ENCODE data around the gene VIPR1. TPM values are rescaled to one million over a fixed set of nuclear protein-coding genes. Genes with fewer than 3 reads are reported as not detected.

Gene VIPR1
- total and polyA plus RNA-seq, 2 donors from 2014 or later: 4.9 to 5.3 TPM

DNA sequence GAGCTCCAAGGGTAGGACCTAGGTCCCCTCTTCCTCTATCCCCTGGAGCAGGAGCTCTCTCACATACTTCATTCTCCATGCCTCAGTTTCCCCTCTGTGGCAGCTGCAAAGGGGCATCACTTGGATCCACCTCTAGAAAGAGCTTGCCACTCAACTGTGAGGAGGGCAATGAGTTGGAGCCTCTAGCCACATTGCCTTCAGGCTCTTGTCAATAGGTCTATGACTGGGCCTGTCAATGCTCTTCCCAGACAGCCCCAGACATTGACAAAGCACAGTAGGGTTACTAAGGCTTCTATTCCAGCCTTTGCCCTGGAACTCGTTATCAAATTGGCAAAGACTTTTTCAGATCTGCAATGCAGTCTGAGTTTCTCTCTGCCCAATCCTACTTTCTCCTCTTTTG is 4.4 kb upstream of the VIPR1 start:
- H3K27ac ChIP-seq (ENCODE audit: low read depth in 2 of 2, low read length in 2 of 2): no peak overlapping the region
- FAIRE-seq: no peak
- DNase-seq: peak in 2 of 5 donors; percentile 1 to 5
- intact Hi-C loops (cut with DNase I): no loop called here
- H3K9ac ChIP-seq (ENCODE audit: low read length in 3 of 3): no peak overlapping the region
- H3K9me3 ChIP-seq (ENCODE audit: control insufficient read depth in 2 of 3, insufficient read depth in 1 of 3, low read length in 3 of 3): no peaks in the 10 kb centered on the region
- H3K27me3 ChIP-seq (ENCODE audit: control insufficient read depth, insufficient read depth, low read length): peaks cover 7% of the 10 kb centered on the region
- no peak overlapping the region for H3K4me3 ChIP-seq (ENCODE audit: low read length in 3 of 3)
- no peaks in the 10 kb centered on the region for H3K36me3 ChIP-seq (ENCODE audit: control insufficient read depth in 2 of 3, insufficient read depth in 3 of 3, low read length in 3 of 3)
- peaks cover 0 to 11% (median 0%) of the 10 kb centered on the region in 3 donors for H3K4me1 ChIP-seq (ENCODE audit: control insufficient read depth in 2 of 3, insufficient read depth in 2 of 3, low read depth in 1 of 3, low read length in 3 of 3)
- TF ChIP-seq, protein P1, sequence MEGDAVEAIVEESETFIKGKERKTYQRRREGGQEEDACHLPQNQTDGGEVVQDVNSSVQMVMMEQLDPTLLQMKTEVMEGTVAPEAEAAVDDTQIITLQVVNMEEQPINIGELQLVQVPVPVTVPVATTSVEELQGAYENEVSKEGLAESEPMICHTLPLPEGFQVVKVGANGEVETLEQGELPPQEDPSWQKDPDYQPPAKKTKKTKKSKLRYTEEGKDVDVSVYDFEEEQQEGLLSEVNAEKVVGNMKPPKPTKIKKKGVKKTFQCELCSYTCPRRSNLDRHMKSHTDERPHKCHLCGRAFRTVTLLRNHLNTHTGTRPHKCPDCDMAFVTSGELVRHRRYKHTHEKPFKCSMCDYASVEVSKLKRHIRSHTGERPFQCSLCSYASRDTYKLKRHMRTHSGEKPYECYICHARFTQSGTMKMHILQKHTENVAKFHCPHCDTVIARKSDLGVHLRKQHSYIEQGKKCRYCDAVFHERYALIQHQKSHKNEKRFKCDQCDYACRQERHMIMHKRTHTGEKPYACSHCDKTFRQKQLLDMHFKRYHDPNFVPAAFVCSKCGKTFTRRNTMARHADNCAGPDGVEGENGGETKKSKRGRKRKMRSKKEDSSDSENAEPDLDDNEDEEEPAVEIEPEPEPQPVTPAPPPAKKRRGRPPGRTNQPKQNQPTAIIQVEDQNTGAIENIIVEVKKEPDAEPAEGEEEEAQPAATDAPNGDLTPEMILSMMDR (IDR thresholded peaks at IDR 0.05; ENCODE audit: borderline replicate concordance, extremely low read depth, insufficient read depth): no peak

DNA sequence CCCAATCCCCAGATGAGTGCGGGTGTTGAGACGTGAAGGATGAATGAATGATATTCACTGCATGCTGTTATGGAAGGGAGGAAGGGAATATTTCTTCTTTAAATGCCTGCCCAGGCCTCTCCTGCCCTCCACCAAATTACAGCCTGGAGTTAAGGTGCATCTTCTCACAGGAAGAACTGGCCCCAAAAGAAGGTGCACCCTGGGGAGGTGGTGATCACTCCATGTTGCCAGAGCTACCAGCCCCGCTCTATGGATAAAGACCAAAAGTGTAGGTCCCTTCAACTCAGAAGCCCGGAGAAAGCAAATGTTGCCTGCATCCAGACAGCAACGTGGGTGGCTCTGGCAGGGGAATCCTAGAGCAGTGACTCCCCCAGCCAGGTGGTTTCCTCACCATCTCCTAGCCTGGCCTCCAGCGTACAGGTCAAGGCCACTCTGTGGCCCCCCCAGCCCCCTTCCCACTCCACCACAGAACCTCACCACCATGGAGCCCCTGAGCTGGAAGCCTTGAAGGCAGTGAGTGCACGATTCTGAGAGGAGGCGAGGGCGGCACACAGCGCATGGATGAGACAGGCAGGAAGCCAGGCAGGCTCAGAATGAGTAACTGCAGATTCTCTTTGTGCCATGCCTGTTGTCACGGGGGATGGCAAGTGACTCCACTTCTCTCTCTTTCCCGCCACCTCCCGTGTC is 3.5 kb upstream of the VIPR1 start:
- intact Hi-C loops (cut with DNase I): no loop called here
- H3K4me1 ChIP-seq (ENCODE audit: control insufficient read depth in 2 of 3, insufficient read depth in 2 of 3, low read depth in 1 of 3, low read length in 3 of 3): peaks cover 0 to 11% (median 0%) of the 10 kb centered on the region in 3 donors
- peak in 2 of 5 donors; percentile 5 to 31 for DNase-seq

DNA sequence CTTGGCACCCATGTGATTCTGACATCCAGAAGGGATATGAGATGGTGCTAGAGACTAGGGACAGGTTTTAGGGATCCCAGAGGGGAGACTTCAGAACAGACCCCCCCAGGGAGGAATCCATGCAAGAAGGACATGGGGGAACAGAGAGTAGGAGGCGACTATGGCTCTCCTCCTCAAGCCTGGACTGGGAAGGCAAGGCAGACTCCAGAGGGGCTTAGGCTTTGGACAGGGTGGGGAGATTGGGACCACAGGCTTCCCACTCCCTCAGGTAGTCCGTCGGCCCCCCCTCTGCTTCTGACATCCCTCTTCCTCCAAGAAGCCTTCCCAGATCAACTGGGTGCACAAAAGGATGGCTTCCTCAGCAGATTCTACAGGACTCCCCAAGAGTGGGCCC is 3.0 kb upstream of the VIPR1 start:
- Histone ChIP-seq H3K9ac (ENCODE audit: low read length in 3 of 3) (no peak overlapping the region), H3K9me3 (ENCODE audit: control insufficient read depth in 2 of 3, insufficient read depth in 1 of 3, low read length in 3 of 3) (no peaks in the 10 kb centered on the region), H3K36me3 (ENCODE audit: control insufficient read depth in 2 of 3, insufficient read depth in 3 of 3, low read length in 3 of 3) (no peaks in the 10 kb centered on the region), H3K4me3 (ENCODE audit: low read length in 3 of 3) (no peak overlapping the region), H3K27ac (ENCODE audit: low read depth in 2 of 2, low read length in 2 of 2) (no peak overlapping the region), H3K4me1 (ENCODE audit: control insufficient read depth in 2 of 3, insufficient read depth in 2 of 3, low read depth in 1 of 3, low read length in 3 of 3) (peaks cover 0 to 11% (median 0%) of the 10 kb centered on the region in 3 donors), H3K27me3 (ENCODE audit: control insufficient read depth, insufficient read depth, low read length) (peaks cover 7% of the 10 kb centered on the region)
- FAIRE-seq (no peak), DNase-seq (peak in 1 of 5 donors; percentile 20)
- TF ChIP-seq, protein P1 (IDR thresholded peaks at IDR 0.05; ENCODE audit: borderline replicate concordance, extremely low read depth, insufficient read depth): no peak
- intact Hi-C loops (cut with DNase I): no loop called here

More for the DNA sequence above, 3.5 kb upstream of the VIPR1 start:
- TF ChIP-seq, protein P1 (IDR thresholded peaks at IDR 0.05; ENCODE audit: borderline replicate concordance, extremely low read depth, insufficient read depth): no peak
- Histone ChIP-seq H3K4me3 (ENCODE audit: low read length in 3 of 3) (no peak overlapping the region), H3K36me3 (ENCODE audit: control insufficient read depth in 2 of 3, insufficient read depth in 3 of 3, low read length in 3 of 3) (no peaks in the 10 kb centered on the region), H3K27ac (ENCODE audit: low read depth in 2 of 2, low read length in 2 of 2) (no peak overlapping the region), H3K27me3 (ENCODE audit: control insufficient read depth, insufficient read depth, low read length) (peaks cover 7% of the 10 kb centered on the region), H3K9ac (ENCODE audit: low read length in 3 of 3) (no peak overlapping the region), H3K9me3 (ENCODE audit: control insufficient read depth in 2 of 3, insufficient read depth in 1 of 3, low read length in 3 of 3) (no peaks in the 10 kb centered on the region)
- FAIRE-seq: no peak

All from kidney (tissue), 14 donors.